Measurements from ENCODE around the gene PRAMEF17.
"Not testable (repeated sequence)": the region's sequence is repeated elsewhere in the genome, so short reads cannot be mapped to it uniquely, and the experiment has no call there.

PRAMEF17 gene

GRCh38 chr1:13430495-13430894 lies 41.1 kb downstream of the PRAMEF17 start:
- no peak for DNase-seq (ENCODE audit: insufficient read length)
- FAIRE-seq, result no peak
- no peak for TF ChIP-seq POLR2A (IDR thresholded peaks at IDR 0.05; ENCODE audit: low read depth, low read length)
- no peak for TF ChIP-seq TAF1 (IDR thresholded peaks at IDR 0.05; ENCODE audit: borderline replicate concordance, low read depth, low read length)
- no peak for TF ChIP-seq POLR2AphosphoS5 (IDR thresholded peaks at IDR 0.05; ENCODE audit: low read depth, low read length)

GRCh38 chr1:13432251-13432650 lies 42.8 kb downstream of the PRAMEF17 start:
- TF ChIP-seq TAF1 (IDR thresholded peaks at IDR 0.05; ENCODE audit: borderline replicate concordance, low read depth, low read length), result no peak
- no peak for TF ChIP-seq POLR2A (IDR thresholded peaks at IDR 0.05; ENCODE audit: low read depth, low read length)
- TF ChIP-seq POLR2AphosphoS5 (IDR thresholded peaks at IDR 0.05; ENCODE audit: low read depth, low read length), result no peak
- FAIRE-seq (no peak), DNase-seq (ENCODE audit: insufficient read length) (no peak)

GRCh38 chr1:13433694-13434358 lies 44.4 kb downstream of the PRAMEF17 start:
- FAIRE-seq, result not testable (repeated sequence)

GRCh38 chr1:13435458-13435857 lies 46.0 kb downstream of the PRAMEF17 start:
- no peak for TF ChIP-seq POLR2AphosphoS5 (IDR thresholded peaks at IDR 0.05; ENCODE audit: low read depth, low read length)
- no peak for TF ChIP-seq TAF1 (IDR thresholded peaks at IDR 0.05; ENCODE audit: borderline replicate concordance, low read depth, low read length)
- no peak for DNase-seq (ENCODE audit: insufficient read length)
- no peak for FAIRE-seq

More at GRCh38 chr1:13433694-13434358, 44.4 kb downstream of the PRAMEF17 start:
- not testable (repeated sequence) for DNase-seq (ENCODE audit: insufficient read length)

GRCh38 chr1:13439104-13439783 lies 49.8 kb downstream of the PRAMEF17 start:
- FAIRE-seq; DNase-seq (ENCODE audit: insufficient read length): not testable (repeated sequence)
